GM10248 (cell line): ENCODE results near the gene PCDH15.

ENCODE experiments used
- CTCF ChIA-PET: fragments of 300-600 bp; sonication (Branson Sonifier 250); formaldehyde crosslinking; extraction: SDS; loops from one replicate; lab custom pipeline; 2021; ENCODE audit warnings: antibody characterized with exemption; lab: Yijun Ruan, JAX
- POLR2A ChIA-PET: fragments of 350-650 bp; sonication (Branson Sonifier 250); formaldehyde crosslinking; extraction: SDS; loops from one replicate; lab custom pipeline; 2020; ENCODE audit warnings: antibody characterized with exemption; lab: Yijun Ruan, JAX
- DNase-seq: peaks from one replicate; pipeline ENCODE4 v3.0.0; 2012; ENCODE audit errors: extremely low spot score
- TF ChIP-seq, protein P1 (sequence below): IDR thresholded peaks from 2 replicates; pipeline ENCODE4 v1.5.1; 2012; ENCODE audit warnings: mild to moderate bottlenecking, low read depth; ENCODE audit errors: extremely low read depth, missing control alignments, control extremely low read depth

The PCDH15 gene

DNA sequence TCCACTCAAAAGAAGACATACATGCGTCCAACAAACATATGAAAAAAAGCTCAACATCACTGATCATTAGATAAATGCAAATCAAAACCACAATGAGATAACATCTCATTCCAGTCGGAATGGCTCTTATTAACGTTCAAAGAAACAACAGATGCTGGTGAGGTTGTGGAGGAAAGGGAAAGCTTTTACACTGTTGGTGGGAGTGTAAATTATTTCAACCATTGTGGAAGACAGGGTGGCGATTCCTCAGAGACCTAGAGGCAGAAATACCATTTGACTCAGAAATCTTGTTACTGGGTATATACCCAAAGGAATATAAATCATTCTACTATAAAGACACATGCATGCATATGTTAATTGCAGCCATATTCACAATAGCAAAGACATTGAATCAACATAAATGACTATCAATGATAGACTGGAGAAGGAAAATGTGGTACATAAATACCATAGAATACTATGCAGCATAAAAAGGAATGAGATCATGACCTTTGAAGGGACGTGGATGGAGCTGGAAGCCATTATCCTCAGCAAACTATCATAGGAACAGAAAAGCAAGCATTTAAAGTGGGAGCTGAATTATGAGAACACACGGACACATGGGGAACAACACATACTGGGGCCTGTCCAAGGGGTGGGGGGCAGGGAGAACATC is 28.4 kb downstream of the PCDH15 start:
- DNase-seq, result no peak
- TF ChIP-seq, protein P1, sequence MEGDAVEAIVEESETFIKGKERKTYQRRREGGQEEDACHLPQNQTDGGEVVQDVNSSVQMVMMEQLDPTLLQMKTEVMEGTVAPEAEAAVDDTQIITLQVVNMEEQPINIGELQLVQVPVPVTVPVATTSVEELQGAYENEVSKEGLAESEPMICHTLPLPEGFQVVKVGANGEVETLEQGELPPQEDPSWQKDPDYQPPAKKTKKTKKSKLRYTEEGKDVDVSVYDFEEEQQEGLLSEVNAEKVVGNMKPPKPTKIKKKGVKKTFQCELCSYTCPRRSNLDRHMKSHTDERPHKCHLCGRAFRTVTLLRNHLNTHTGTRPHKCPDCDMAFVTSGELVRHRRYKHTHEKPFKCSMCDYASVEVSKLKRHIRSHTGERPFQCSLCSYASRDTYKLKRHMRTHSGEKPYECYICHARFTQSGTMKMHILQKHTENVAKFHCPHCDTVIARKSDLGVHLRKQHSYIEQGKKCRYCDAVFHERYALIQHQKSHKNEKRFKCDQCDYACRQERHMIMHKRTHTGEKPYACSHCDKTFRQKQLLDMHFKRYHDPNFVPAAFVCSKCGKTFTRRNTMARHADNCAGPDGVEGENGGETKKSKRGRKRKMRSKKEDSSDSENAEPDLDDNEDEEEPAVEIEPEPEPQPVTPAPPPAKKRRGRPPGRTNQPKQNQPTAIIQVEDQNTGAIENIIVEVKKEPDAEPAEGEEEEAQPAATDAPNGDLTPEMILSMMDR, result no peak
- POLR2A ChIA-PET, result no interaction called here
- CTCF ChIA-PET, result interaction anchor here (1.0 to 1.6 kb wide), 4 partner anchors 9 to 13 kb away, joined by 3 read pairs; no protein-coding TSS in a partner anchor

DNA sequence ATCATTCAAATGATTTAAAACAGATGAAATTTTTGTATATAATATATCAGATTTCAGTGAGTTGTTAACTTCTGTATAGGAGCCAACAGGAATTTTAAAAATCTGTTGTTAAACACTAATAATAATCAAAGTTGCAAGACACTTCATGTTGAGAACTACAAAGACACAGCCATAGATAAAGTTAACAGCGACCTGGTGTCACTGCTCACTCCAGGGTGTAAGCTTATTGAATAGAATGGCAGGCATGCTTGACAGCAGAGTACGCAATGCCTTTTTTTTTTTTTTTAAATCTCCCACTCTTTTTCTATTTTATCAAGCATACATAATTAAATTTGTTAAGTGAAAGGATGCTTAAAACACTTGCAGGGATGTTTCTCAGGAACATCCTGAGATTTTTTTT is 32.0 kb downstream of the PCDH15 start:
- ChIA-PET CTCF (no interaction called here), POLR2A (no interaction called here)
- TF ChIP-seq, protein P1, result no peak
- DNase-seq, result no peak

DNA sequence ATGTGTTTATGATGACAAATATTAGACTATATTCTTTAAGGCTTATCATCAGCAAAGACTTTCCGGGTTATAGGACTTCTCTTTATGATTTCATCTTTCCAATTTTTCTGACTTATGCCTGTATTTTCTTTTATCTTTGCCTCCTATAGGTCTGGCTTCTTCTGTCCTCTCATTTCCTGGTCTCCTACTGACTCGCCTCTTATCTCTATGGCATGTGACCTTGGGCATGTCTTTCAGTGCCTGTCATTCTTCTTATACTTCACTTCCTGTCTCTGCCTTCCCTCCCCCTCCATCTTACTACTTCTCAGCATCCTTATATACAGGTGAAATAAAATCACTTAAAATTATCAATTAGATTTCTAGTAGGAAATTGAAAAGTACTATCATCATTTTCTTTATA is 42.2 kb downstream of the PCDH15 start:
- no peak for DNase-seq
- POLR2A ChIA-PET, result no interaction called here
- CTCF ChIA-PET, result no interaction called here
- TF ChIP-seq, protein P1, result no peak

DNA sequence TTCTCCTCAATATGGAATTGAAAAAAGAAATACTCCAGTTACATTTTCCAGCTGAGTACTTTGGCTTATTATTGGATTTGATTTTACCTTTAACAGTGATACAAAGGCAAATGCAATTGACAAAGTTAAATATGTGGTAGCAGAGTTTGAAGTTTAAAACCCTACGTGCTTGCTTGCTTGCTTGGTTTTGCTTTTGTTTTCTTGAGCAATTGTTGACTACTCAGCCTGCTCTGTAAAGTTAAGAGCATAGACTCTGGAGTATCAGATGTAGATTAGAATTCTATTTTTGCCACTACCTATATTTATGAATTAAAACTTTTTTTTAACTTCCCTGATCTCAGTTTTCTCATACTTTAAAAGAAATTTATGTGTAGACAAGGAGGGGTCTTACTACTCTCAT is 51.4 kb downstream of the PCDH15 start:
- CTCF ChIA-PET, result no interaction called here

DNA sequence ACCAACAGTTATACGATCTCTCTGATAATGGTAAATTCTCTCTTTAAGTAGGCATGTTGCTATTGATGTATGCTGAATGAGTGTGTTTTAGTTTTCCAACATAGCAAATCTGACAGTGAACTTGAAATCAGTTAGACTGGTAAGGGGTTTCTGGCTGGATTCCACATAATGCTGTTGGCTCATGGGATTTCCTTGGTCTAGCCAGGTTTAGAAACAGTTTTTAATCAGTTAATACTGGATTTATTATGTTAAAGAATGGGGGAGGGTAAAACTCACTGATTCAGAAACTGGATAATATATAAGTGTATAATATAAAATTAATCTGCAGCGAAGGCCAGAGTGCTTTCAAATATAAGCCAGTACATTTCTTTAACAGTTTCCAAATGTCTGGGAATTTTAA is 55.6 kb downstream of the PCDH15 start:
- POLR2A ChIA-PET, result no interaction called here
- CTCF ChIA-PET, result no interaction called here
- DNase-seq, result no peak
- TF ChIP-seq, protein P1, result no peak

More for the DNA sequence above, 51.4 kb downstream of the PCDH15 start:
- no peak for DNase-seq
- TF ChIP-seq, protein P1, result no peak
- POLR2A ChIA-PET, result no interaction called here

DNA sequence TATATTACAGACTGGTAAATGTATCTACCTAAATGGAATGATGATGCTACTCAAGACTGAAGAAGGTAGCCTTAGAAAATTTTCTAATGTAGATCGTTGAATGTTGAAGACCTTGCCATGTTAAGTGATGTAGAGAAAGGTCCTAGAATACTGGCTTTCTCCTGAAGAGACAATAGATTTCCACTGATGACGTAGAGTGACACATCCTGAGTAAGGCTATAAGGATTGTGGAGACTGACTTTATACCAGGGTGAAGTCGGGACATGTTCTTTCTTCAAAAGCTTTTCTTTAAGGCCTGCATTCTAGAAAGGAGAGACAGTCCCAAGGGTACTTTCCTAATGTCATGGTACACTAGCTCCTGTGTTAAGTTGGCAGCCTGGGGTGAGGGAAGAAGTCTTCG is 58.6 kb downstream of the PCDH15 start:
- TF ChIP-seq, protein P1, result no peak
- CTCF ChIA-PET, result no interaction called here
- DNase-seq, result no peak
- POLR2A ChIA-PET, result no interaction called here
